HG03139 (cell line): ENCODE results near the gene COMT.
"Not testable (repeated sequence)": the region's sequence is repeated elsewhere in the genome, so short reads cannot be mapped to it uniquely, and the experiment has no call there.

ENCODE experiments used
- ATAC-seq: cut with Tn5 transposase; IDR thresholded peaks from one replicate; pipeline ENCODE4 v1.9.1; 2021; ENCODE audit not compliant: unreplicated experiment

COMT gene

DNA sequence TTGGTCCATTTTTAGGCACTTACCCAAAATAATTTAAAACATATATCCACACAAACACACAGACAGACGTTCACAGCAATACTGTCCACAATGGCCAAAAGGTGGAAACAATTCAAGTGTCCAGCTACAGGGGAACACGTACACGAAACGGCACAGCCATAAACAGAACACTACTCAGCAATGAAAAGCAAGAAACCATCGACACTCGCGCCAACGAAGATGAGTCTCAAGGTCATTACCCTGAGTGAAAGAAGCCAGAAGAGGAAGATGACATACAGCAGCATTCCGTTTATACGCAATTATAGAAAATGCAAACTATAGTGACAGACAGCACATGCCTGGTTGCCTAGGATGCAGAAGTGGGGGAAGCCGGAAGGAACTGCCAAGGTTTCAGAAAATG is 13.4 kb upstream of the COMT start:
- ATAC-seq = no peak

DNA sequence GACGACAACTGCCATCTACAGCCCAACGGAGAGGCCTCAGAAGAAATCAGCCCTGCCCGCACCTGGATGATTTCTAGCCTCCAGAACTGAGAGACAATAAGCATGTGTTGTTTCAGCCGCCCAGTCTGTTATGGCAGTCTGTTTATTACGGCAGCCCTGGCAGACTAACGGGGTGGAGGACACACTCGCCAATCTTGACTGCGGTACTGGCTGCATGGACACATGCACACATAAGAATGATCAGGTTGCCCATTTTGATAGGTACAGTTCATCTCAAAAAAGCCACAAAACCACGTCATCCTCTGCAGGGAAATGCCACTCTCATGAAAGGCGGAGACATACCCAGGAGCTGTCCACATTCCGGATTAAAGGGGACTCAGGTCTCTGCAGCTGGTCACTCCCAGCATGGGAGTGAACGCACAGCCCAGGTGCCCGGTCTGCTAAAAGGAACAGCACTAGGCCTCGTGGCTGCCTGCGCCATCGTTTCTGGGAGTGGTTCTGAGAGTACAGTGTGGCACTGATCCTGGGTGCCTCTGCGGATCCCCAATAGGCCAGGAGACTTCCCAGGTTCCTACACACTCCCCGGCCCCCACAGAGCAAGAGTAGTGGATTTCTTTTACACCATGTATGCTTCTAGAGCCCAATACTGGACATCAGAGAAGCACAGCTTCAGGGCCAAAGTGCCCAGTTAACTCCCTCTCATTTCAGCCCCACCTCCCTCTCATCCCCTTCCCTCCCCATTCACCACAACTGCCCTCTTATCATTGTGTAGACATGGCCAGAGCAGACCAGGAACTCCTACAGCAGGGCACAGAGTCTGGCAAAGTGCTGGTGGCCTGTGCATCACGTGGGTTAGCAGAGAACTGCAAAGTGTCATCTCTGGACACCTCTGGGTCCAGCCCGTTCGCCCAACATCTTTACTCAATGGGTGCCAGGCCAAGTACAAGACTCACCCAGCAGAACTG is 11.7 kb upstream of the COMT start:
- ATAC-seq = no peak

- no peak for ATAC-seq
These were observed 10.8 kb upstream of the COMT start for GRCh38 chr22:19930551-19931486.

DNA sequence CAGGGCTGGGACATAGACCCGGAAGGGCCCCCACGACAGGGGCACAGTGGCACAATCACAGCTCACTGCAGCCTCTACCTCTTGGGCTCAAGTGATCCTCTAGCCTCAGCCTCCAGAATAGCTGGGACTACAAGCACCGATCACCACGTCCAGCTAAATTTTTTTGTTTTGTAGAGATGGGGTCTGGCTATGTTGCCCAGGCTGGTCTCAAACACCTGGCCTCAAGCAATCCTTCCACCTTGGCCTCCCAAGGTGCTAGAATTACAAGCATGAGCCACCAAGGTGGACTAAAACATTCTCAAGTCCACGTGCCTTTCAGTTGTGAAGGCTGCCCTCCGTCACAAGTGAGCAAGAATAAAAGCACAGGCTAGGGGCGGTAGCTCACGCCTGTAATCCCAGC is 10.1 kb upstream of the COMT start:
- no peak for ATAC-seq

GRCh38 chr22:19932367-19933206 is 9.0 kb upstream of the COMT start:
- ATAC-seq = no peak

GRCh38 chr22:19933341-19934241 is 8.0 kb upstream of the COMT start:
- ATAC-seq = no peak

DNA sequence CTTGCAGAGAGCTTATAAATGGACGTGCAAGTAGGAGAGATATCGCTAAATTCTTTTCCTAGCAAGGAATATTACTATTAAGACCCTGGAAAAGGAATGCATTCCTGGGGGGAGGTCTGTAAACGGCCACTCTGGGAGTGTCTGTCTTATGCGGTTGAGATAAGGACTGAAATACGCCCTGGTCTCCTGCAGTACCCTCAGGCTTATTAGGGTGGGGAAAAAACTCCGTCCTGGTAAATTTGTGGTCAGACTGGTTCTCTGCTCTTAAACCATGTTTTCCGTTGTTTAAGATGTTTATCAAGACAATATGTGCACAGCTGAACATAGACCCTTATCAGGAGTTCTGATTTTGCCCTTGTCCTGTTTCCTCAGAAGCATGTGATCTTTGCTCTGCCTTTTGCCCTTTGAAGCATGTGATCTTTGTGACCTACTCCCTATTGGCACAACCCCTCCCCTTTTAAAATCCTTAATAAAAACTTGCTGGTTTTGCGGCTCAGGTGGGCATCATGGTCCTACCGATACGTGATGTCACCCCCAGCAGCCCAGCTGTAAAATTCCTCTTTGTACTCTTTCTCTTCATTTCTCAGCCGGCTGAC is 6.4 kb upstream of the COMT start:
- ATAC-seq = not testable (repeated sequence)

DNA sequence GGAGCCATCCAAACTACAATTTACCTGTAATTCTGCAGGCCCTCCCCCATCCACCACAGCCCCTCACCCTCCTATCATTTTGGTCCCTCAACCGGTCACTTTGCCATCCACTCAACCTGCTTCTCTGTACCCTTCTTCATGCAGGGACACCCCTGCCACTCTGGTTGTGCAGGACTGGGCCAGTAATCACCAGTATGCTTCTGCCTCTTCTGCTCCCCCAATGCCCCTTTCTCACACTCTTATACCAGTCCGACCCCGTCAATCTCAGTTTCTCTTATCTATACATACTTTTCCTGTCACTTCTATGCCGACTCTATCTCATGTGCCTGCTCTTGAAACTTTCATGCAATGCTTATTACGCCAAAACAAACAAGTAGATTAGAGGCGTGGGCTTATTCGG is 5.1 kb upstream of the COMT start:
- ATAC-seq = no peak

- no peak for ATAC-seq
These were observed 3.7 kb upstream of the COMT start for GRCh38 chr22:19937616-19938473.

DNA sequence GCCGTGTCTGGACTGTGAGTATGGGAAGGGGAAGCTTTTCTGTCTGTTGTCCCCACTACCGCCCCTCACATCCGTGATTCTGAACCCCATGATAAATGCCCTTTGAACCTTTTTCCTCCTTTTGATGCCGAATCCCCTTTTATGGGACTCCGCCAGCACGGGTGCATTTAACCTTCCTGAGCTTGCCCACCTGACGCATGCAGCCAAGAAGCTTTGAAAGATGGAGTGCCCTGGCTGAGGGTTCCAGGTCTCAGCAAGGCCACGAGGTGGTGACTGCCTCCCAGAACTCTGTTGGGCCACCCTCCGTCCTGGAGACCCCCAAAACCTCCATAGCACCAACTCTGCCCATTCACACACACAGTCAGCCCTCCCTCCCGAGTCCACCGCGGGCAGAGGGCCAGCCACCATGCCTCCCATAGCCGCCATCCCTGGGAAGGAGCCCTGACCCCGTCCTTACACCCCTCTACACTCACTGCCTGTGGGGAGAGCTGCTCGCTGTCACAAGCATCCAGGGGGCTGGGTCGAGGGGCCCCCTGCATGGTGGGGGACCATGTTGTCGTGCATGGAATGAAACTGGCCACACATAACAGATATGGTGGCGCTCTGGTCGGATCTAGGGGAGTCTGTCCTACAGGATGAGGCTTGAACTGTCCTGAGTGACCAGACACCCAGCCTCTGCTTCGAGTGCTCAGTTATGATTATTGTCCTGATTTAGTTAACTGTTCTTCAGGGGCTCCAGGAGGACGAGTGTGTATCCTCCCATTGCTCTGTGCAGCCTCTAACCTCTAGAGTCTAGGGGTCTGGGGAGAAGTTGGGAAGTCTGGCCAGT is 822 bp upstream of the COMT start:
- no peak for ATAC-seq

DNA sequence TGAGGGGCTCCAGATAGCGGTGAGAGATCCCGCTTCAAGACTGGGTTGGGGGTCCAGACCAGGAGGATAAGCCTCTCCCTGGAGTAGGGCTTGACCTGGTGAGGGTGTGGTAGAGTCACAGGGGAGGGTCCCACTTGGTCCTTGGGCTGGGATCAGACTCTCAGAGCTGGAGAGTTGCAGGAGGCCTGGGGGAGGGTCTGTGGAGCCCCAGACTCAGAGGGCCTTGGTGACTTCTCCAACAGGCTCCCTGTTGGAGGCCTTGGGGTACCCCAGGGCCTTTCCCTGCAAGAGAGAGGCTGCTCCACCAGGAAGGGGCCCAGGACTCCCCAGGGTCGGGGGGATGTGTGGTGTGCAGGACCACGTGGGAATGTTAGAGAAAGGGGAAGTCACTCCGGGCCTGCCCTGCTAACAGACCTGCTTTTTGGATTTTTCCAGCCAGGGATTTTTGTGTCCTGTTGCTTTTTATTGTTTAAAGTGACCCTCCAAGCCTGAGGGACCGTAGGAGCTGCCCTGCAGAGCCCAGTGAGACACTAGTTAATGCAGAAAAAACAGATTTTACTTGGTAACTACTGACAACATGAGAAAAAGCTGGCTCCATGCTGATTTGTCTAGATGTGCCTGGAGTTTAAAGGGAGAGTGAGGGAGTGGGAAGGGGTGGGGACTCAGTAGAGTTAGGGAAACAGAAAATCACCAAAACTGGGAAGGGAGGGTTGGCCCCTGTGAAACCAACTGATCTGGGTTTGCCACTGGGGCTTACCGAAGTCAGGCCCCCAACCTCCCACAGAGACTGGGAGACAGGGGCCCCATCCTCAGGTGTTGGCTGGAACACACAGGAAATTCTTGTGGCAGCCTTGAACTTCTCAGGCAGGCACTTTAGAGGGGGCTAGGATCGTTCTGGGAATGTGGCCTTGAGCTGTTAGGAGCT is 847 bp downstream of the COMT start:
- no peak for ATAC-seq

DNA sequence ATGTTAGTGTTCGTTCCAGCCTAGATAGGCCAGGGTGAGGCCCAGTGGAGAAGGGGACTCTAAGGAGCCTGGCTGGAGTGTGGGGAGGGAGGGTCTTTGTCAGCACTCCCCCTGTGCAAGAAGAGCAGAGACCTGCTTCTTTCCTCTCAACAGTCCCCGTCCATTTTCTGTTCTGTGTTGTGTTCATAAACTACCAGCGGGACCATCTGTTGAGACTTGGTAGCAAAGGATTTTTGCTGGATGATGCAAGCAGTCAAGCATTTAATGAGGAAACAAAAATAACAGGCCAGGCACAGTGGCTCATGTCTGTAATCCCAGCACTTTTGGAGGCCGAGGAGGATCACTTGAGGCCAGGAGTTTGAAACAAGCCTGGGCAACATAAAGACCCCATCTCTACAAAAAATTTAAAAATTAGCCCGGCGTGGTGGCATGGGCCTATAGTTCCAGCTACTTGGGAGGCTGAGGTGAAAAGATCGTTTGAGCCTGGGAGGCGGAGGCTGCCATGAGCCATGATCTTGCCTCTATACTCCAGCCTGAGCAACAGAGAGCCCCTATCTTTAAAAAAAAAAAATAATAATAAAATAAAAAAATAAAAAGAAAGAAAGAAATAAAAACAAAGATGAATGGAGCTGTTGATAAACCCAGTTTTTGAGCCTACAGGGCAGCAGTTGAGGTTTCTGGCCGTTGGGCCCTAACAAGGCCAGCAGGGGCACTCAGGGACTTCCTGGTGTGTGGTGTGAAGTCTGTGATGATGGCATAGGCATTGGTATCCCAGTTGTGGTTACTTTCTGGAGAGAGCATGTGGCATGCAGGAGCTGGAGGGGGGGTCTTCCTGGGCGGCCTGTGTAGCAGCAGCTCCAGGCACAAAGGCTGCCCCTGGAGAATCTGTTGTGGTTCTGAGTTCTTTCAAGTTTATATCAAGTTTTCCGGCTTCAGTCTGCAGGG is 1.8 kb downstream of the COMT start:
- no peak for ATAC-seq

DNA sequence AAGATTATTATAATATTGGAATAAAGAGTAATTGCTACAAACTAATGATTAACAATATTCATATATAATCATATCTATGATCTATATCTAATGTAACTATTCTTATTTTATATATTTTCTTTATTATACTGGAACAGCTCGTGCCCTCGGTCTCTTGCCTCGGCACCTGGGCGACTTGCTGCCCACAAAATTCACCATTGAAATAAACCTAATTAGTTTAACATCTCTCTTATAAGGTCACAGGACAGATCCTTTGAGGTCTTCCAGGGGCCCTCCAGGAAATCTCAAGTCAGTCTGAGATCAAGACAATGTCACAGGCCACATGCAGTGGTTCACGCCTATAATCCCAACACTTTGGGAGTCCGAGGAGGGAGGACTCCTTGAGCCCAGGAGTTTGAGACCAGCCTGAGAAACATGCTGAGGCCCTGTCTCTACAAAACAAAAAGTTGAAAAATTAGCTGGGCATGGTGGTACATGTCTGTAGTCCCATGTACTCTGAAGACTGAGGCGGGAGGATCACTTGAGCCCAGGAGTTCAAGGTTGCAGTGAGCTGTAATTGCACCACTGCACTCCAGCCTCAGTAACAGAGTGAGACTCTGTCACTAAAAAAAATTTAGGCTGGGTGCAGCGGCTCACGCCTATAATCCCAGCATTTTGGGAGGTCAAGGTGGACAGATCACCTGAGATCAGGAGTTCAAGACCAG is 6.6 kb downstream of the COMT start:
- no peak for ATAC-seq

GRCh38 chr22:19951346-19951745 is 9.8 kb downstream of the COMT start:
- ATAC-seq = no peak
